Measurements from ENCODE around the gene BMP7. TPM values are rescaled to one million over a fixed set of nuclear protein-coding genes. Genes with fewer than 3 reads are reported as not detected.
A peak's percentile ranks its signal among the peaks of the same experiment; 100 is the strongest.

The BMP7 gene
- total and polyA plus RNA-seq, 9 of the 15 experiments (the other 6 are each of a cell fraction or from before 2014, with no cell fraction given), result 0.18 TPM; not detected in 8

GRCh38 chr20:57156011-57156729, 110.3 kb downstream of the BMP7 start:
- H3K36me3 ChIP-seq (ENCODE audit: control insufficient read depth, insufficient read depth, low read length), result no peaks in the 10 kb centered on the region
- POLR2A ChIA-PET, result interaction anchor here (0.6 kb wide), 3 partner anchors 9 to 1360 kb away, joined by 3 read pairs; no protein-coding TSS in a partner anchor
- no peaks in the 10 kb centered on the region for H3K9me3 ChIP-seq (replicated peaks; ENCODE audit: control insufficient read depth, insufficient read depth, low read depth, low read length)
- H3K9ac ChIP-seq (ENCODE audit: insufficient read depth in 1 of 2, low read depth in 2 of 2, low read length in 2 of 2), result no peak overlapping the region
- 3% methylated on average over 18 of the region's 18 CpGs for WGBS (ENCODE audit: insufficient coverage, low coverage, missing lambda C conversion rate)
- in situ Hi-C loops (cut with MboI), result no loop called here
- CTCF ChIA-PET (ENCODE audit: low intra/inter-chr PET ratio), result no interaction called here
- TF ChIP-seq, protein P1, sequence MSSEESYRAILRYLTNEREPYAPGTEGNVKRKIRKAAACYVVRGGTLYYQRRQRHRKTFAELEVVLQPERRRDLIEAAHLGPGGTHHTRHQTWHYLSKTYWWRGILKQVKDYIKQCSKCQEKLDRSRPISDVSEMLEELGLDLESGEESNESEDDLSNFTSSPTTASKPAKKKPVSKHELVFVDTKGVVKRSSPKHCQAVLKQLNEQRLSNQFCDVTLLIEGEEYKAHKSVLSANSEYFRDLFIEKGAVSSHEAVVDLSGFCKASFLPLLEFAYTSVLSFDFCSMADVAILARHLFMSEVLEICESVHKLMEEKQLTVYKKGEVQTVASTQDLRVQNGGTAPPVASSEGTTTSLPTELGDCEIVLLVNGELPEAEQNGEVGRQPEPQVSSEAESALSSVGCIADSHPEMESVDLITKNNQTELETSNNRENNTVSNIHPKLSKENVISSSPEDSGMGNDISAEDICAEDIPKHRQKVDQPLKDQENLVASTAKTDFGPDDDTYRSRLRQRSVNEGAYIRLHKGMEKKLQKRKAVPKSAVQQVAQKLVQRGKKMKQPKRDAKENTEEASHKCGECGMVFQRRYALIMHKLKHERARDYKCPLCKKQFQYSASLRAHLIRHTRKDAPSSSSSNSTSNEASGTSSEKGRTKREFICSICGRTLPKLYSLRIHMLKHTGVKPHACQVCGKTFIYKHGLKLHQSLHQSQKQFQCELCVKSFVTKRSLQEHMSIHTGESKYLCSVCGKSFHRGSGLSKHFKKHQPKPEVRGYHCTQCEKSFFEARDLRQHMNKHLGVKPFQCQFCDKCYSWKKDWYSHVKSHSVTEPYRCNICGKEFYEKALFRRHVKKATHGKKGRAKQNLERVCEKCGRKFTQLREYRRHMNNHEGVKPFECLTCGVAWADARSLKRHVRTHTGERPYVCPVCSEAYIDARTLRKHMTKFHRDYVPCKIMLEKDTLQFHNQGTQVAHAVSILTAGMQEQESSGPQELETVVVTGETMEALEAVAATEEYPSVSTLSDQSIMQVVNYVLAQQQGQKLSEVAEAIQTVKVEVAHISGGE (CRISPR knock-in tag; IDR thresholded peaks at IDR 0.05), result peak in 1 of 3 experiments; percentile 92; a peak in 2 of 6 replicates
- TF ChIP-seq PYGO2 (tag; IDR thresholded peaks at IDR 0.05), result no peak
- peak; percentile 57 to 66 for TF ChIP-seq NRF1 (conservative IDR thresholded peaks at IDR 0.05 in 1 of 2, IDR thresholded peaks at IDR 0.05 in 1 of 2)
- H3K4me3 ChIP-seq, result no peak overlapping the region
- H3K4me1 ChIP-seq (replicated peaks in 1 of 2; ENCODE audit: control insufficient read depth in 2 of 2, insufficient read depth in 2 of 2, low read length in 2 of 2), result no peaks in the 10 kb centered on the region
- BruUV-seq (replicated peaks), result no TSS peak
- H4K20me1 ChIP-seq (replicated peaks; ENCODE audit: control insufficient read depth, insufficient read depth, low read length), result no peaks in the 10 kb centered on the region
- H3K79me2 ChIP-seq (ENCODE audit: control insufficient read depth, insufficient read depth, low read length), result no peaks in the 10 kb centered on the region
- no peak overlapping the region for H3K4me2 ChIP-seq (ENCODE audit: insufficient read depth, low read length)
- no peaks in the 10 kb centered on the region for H3K9me1 ChIP-seq (ENCODE audit: control insufficient read depth, insufficient read depth, low read length)
- ATAC-seq (0 out of 3 replicates have a peak, but pooled peaks have one; percentile 21), DNase-seq (ENCODE audit: extremely low read depth in 1 of 4, low spot score in 3 of 4) (no peak), FAIRE-seq (no peak)
- H3K27ac ChIP-seq (ENCODE audit: extremely low read depth, low read depth, low read length), result no peak overlapping the region
- peaks cover 15 to 55% of the 10 kb centered on the region in 2 experiments; a peak in 4 of 5 replicates for H3K27me3 ChIP-seq (ENCODE audit: control insufficient read depth in 2 of 2, insufficient read depth in 2 of 2, low read length in 2 of 2)
- no peak overlapping the region for H2AFZ ChIP-seq (ENCODE audit: low read depth, low read length)
- intact Hi-C loops (cut with micrococcal nuclease), result no loop called here

All from K562 (cell line).